SK-N-SH (cell line): ENCODE results near the gene HERC5. TPM values are rescaled to one million over a fixed set of nuclear protein-coding genes. Genes with fewer than 3 reads are reported as not detected.

ENCODE experiments used
- CTCF ChIA-PET: fragments of 300-600, 350-600 bp; formaldehyde crosslinking; extraction: SDS; loops from one replicate; lab custom pipeline; 2021; lab: Yijun Ruan, JAX
- POLR2A ChIA-PET: fragments of 350-600 bp; sonication (Branson Sonifier 250); formaldehyde crosslinking; extraction: SDS; loops from one replicate; lab custom pipeline; 2020; ENCODE audit warnings: antibody characterized with exemption, inconsistent platforms; lab: Yijun Ruan, JAX
- DNase-seq: peaks from one replicate; pipeline ENCODE4 v3.0.0; 2012
- H2AFZ ChIP-seq: fragments of 200-600 bp; sonication (generic); 2 replicates; pipeline ENCODE4 v1.8.1; 2016; ENCODE audit warnings: antibody characterized with exemption, mild to moderate bottlenecking, low read depth
- H3F3A ChIP-seq: fragments of 200-600 bp; sonication (generic); replicated peaks from 2 replicates; pipeline ENCODE3; 2016; ENCODE audit warnings: antibody characterized with exemption, mild to moderate bottlenecking; ENCODE audit not compliant: insufficient read depth
- H3K27ac ChIP-seq, 2 experiments: fragments of 200-500 bp in 1 of 2; fragments of 200-600 bp in 1 of 2; sonication (Bioruptor generic) in 1 of 2; sonication (generic), shearing (Covaris generic) in 1 of 2; 2 replicates each; pipeline versions ENCODE4 v1.5.1 to v1.6.1; 2014 to 2016; ENCODE audit warnings: low read depth in 2 of 2, inconsistent platforms in 1 of 2, low read length in 1 of 2, mild to moderate bottlenecking in 1 of 2, mixed read lengths in 1 of 2
- H3K27me3 ChIP-seq: fragments of 200-600 bp; sonication (generic), shearing (Covaris generic); 2 replicates; pipeline ENCODE4 v1.6.1; 2016; ENCODE audit warnings: mixed run types; ENCODE audit not compliant: insufficient read depth
- H3K36me3 ChIP-seq, 2 experiments: fragments of 200-500 bp in 1 of 2; fragments of 200-600 bp in 1 of 2; sonication (Bioruptor generic) in 1 of 2; sonication (generic) in 1 of 2; replicated peaks in 1 of 2; 2 replicates each; pipeline versions ENCODE3 to v1.5.1; 2014 to 2016; ENCODE audit warnings: low read length in 1 of 2, mild to moderate bottlenecking in 1 of 2; ENCODE audit not compliant: insufficient read depth in 2 of 2, control insufficient read depth in 1 of 2
- H3K4me1 ChIP-seq, 2 experiments: fragments of 200-500 bp in 1 of 2; fragments of 200-600 bp in 1 of 2; sonication (Bioruptor generic) in 1 of 2; sonication (generic), shearing (Covaris generic) in 1 of 2; 2 replicates each; pipeline versions ENCODE4 v1.5.1 to v1.6.1; 2014 to 2016; ENCODE audit warnings: low read depth in 1 of 2, low read length in 1 of 2, mixed run types in 1 of 2; ENCODE audit not compliant: insufficient read depth in 2 of 2, control insufficient read depth in 1 of 2
- H3K4me2 ChIP-seq: fragments of 200-600 bp; sonication (generic), shearing (Covaris generic); 2 replicates; pipeline ENCODE4 v1.6.1; 2017; ENCODE audit warnings: mixed run types
- H3K4me3 ChIP-seq, 2 experiments: fragments of 200-500 bp in 1 of 2; fragments of 200-600 bp in 1 of 2; sonication (Bioruptor generic) in 1 of 2; sonication (generic), shearing (Covaris generic) in 1 of 2; 2 replicates each; pipeline versions ENCODE4 v1.5.1 to v1.8.1; 2014 to 2016; ENCODE audit warnings: low read depth in 2 of 2, inconsistent platforms in 1 of 2, low read length in 1 of 2, mild to moderate bottlenecking in 1 of 2, mixed read lengths in 1 of 2, moderate library complexity in 1 of 2
- H3K79me2 ChIP-seq: fragments of 200-600 bp; sonication (generic); 2 replicates; pipeline ENCODE4 v1.8.1; 2017; ENCODE audit warnings: mild to moderate bottlenecking; ENCODE audit not compliant: insufficient read depth
- H3K9ac ChIP-seq: fragments of 200-600 bp; sonication (generic); 2 replicates; pipeline ENCODE4 v1.6.1; 2017; ENCODE audit warnings: mixed run types
- H3K9me2 ChIP-seq: fragments of 200-600 bp; sonication (generic); 2 replicates; pipeline ENCODE4 v1.6.1; 2017; ENCODE audit warnings: mixed run types
- H3K9me3 ChIP-seq: fragments of 200-600 bp; sonication (generic); 2 replicates; pipeline ENCODE4 v1.6.1; 2017; ENCODE audit warnings: mixed run types, mild to moderate bottlenecking, moderate library complexity
- H4K20me1 ChIP-seq: fragments of 200-600 bp; sonication (generic); 2 replicates; pipeline ENCODE4 v1.6.1; 2017; ENCODE audit warnings: mild to moderate bottlenecking, mixed run types; ENCODE audit not compliant: insufficient read depth
- CHD2 ChIP-seq: fragments of 150-350 bp; IDR thresholded peaks from 2 replicates; pipeline ENCODE4 v1.6.1; 2018; ENCODE audit warnings: low read length; ENCODE audit not compliant: partially characterized antibody
- CTCF ChIP-seq: fragments of 200-600 bp; sonication (generic); IDR thresholded peaks from 2 replicates; pipeline ENCODE4 v1.6.1; 2017; ENCODE audit warnings: antibody characterized with exemption, mild to moderate bottlenecking, moderate library complexity
- ELF1 ChIP-seq: IDR thresholded peaks from 2 replicates; pipeline ENCODE4 v1.4.0; 2012
- EP300 ChIP-seq, 2 experiments: IDR thresholded peaks; 2 replicates each; pipeline versions ENCODE4 v1.4.0 to v1.6.1; 2012; ENCODE audit warnings: borderline replicate concordance in 1 of 2, low read depth in 1 of 2, low read length in 1 of 2
- FOSL2 ChIP-seq: IDR thresholded peaks from 2 replicates; pipeline ENCODE4 v1.4.0; 2012; ENCODE audit warnings: low read depth, mild to moderate bottlenecking, moderate library complexity, borderline replicate concordance
- GABPA ChIP-seq: IDR thresholded peaks from 2 replicates; pipeline ENCODE4 v1.4.0; 2012; ENCODE audit warnings: low read depth, mild to moderate bottlenecking
- JUND ChIP-seq: IDR thresholded peaks from 2 replicates; pipeline ENCODE4 v1.4.0; 2012
- MEF2A ChIP-seq: IDR thresholded peaks from 2 replicates; pipeline ENCODE4 v1.4.0; 2012; ENCODE audit warnings: low read depth, borderline replicate concordance
- NFIC ChIP-seq: IDR thresholded peaks from 2 replicates; pipeline ENCODE4 v1.4.0; 2012; ENCODE audit warnings: borderline replicate concordance
- NRF1 ChIP-seq: IDR thresholded peaks from 2 replicates; pipeline ENCODE4 v1.6.1; 2012; ENCODE audit warnings: low read depth, mild to moderate bottlenecking, low read length
- POLR2AphosphoS5 ChIP-seq: IDR thresholded peaks from 2 replicates; pipeline ENCODE4 v1.6.1; 2012; ENCODE audit warnings: low read depth, low read length
- RFX5 ChIP-seq: IDR thresholded peaks from 2 replicates; pipeline ENCODE4 v1.6.1; 2012; ENCODE audit warnings: mild to moderate bottlenecking, improper control_type of control experiment, low read length
- RXRA ChIP-seq: IDR thresholded peaks from 2 replicates; pipeline ENCODE4 v1.4.0; 2012; ENCODE audit warnings: low read depth, mild to moderate bottlenecking, borderline replicate concordance
- SIN3A ChIP-seq: IDR thresholded peaks from 2 replicates; pipeline ENCODE4 v1.6.1; 2012; ENCODE audit warnings: low read depth, mild to moderate bottlenecking, low read length, moderate library complexity, borderline replicate concordance
- TAF1 ChIP-seq: IDR thresholded peaks from 2 replicates; pipeline ENCODE4 v1.6.1; 2012; ENCODE audit warnings: low read depth, mild to moderate bottlenecking, low read length, moderate library complexity, borderline replicate concordance
- YY1 ChIP-seq: IDR thresholded peaks from 2 replicates; pipeline ENCODE4 v1.4.0; 2012; ENCODE audit warnings: low read depth, mild to moderate bottlenecking
- WGBS: methylation state at CpG from one replicate; pipeline ENCODE4 v1.1.6; 2017; ENCODE audit warnings: low lambda C conversion rate; 5-methylcytosine and 5-hydroxymethylcytosine counted together
- polyA plus RNA-seq, 3 experiments: library from polyadenylated mRNA; depleted of rRNA; stranded (reverse); fragments of >200 nt; gene quantifications; 2 replicates each; pipeline ENCODE4 v1.2.3, GENCODE V29; 2012
- TF ChIP-seq, protein P1 (sequence below): fragments of 150-350 bp; IDR thresholded peaks from 2 replicates; pipeline ENCODE4 v1.6.1; 2016; ENCODE audit warnings: mild to moderate bottlenecking, low read depth, low read length
- TF ChIP-seq, protein P2 (sequence below): IDR thresholded peaks from 2 replicates; pipeline ENCODE4; 2012

Gene HERC5
- polyA plus RNA-seq, 1 of the 3 experiments (the other 2 are of a cell fraction) = 0.15 TPM

DNA sequence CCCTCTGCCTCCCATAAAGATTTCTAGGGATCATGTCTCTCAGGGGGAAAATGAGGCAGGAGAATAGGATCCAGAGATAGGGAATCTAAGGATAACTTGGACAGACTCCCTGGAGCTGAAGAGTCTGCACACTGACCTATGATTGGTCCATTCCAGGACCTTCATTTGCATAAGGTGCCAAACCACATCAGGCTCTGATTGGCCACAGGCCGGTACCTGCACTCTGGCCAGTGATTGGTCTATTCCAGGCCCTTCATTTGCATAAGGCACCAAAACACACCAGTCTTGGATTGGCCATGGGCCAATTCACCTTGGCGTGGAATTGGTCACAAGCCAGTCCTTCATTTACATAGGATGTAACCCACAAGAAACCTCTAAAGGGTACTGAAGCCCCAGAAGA, 4.0 kb upstream of the HERC5 start (continued):
- no peak for TF ChIP-seq CHD2
- no peak for TF ChIP-seq ELF1
- no peak for TF ChIP-seq EP300 (IDR thresholded peaks at IDR 0.05; ENCODE audit: borderline replicate concordance in 1 of 2, low read depth in 1 of 2, low read length in 1 of 2)
- TF ChIP-seq SIN3A = no peak
- TF ChIP-seq NFIC = no peak

GRCh38 chr4:88457307-88458103, 586 bp downstream of the HERC5 start:
- Histone ChIP-seq H3K27me3 (peaks cover 11% of the 10 kb centered on the region), H3K9me3 (no peaks in the 10 kb centered on the region), H3K79me2 (no peaks in the 10 kb centered on the region), H3K4me2 (peak overlapping the region; percentile 85), H3K4me1 (peaks cover 0 to 5% of the 10 kb centered on the region in 2 experiments; a peak in 1 of 4 replicates), H3K4me3 (peak overlapping the region; percentile 58 to 68), H3K9me2 (no peaks in the 10 kb centered on the region), H3K36me3 (no peaks in the 10 kb centered on the region), H3K9ac (no peak overlapping the region), H3F3A (peaks cover 3% of the 10 kb centered on the region), H3K27ac (no peak overlapping the region), H4K20me1 (no peaks in the 10 kb centered on the region), H2AFZ (peak overlapping the region; percentile 91; the same call in 1 of the 2 replicates)
- TF ChIP-seq EP300 (IDR thresholded peaks at IDR 0.05; ENCODE audit: borderline replicate concordance in 1 of 2, low read depth in 1 of 2, low read length in 1 of 2) (no peak), JUND (no peak), RFX5 (no peak), NRF1 (no peak), TAF1 (no peak), CTCF (no peak), FOSL2 (no peak), YY1 (no peak), GABPA (no peak), RXRA (no peak), POLR2AphosphoS5 (no peak), MEF2A (no peak)
- TF ChIP-seq, protein P1, sequence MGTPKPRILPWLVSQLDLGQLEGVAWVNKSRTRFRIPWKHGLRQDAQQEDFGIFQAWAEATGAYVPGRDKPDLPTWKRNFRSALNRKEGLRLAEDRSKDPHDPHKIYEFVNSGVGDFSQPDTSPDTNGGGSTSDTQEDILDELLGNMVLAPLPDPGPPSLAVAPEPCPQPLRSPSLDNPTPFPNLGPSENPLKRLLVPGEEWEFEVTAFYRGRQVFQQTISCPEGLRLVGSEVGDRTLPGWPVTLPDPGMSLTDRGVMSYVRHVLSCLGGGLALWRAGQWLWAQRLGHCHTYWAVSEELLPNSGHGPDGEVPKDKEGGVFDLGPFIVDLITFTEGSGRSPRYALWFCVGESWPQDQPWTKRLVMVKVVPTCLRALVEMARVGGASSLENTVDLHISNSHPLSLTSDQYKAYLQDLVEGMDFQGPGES = no peak
- TF ChIP-seq, protein P2, sequence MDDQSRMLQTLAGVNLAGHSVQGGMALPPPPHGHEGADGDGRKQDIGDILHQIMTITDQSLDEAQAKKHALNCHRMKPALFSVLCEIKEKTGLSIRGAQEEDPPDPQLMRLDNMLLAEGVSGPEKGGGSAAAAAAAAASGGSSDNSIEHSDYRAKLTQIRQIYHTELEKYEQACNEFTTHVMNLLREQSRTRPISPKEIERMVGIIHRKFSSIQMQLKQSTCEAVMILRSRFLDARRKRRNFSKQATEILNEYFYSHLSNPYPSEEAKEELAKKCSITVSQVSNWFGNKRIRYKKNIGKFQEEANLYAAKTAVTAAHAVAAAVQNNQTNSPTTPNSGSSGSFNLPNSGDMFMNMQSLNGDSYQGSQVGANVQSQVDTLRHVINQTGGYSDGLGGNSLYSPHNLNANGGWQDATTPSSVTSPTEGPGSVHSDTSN = no peak
- CTCF ChIA-PET = interaction anchor here (0.6 to 2.1 kb wide), 24 partner anchors 8 to 246 kb away, joined by 3 to 13 read pairs (median 4); partner anchors contain the start of gene HERC6
- peak; percentile 74 for DNase-seq
- POLR2A ChIA-PET = interaction anchor here (0.6 to 1.1 kb wide), 3 partner anchors 12 to 825 kb away, joined by 3 to 4 read pairs (median 3); no protein-coding TSS in a partner anchor
- 56% methylated on average over 23 of the region's 75 CpGs for WGBS
